ENCODE measurements around the gene ELP4. TPM values are rescaled to one million over a fixed set of nuclear protein-coding genes. Genes with fewer than 3 reads are reported as not detected.

Gene ELP4
- total RNA-seq, 2 experiments from 2014 or later, result 20.8 to 23.8 TPM

- DNase-seq, result no peak
- H3K27ac Mint-ChIP-seq, result no peak overlapping the region
- H3K4me1 Mint-ChIP-seq (ENCODE audit: low read depth), result peaks cover 10% of the 10 kb centered on the region
- no peaks in the 10 kb centered on the region for H3K9me3 Mint-ChIP-seq
- intact Hi-C loops (cut with micrococcal nuclease), result loop anchor here (5.0 kb wide), 1 partner anchor 34 kb away; no protein-coding TSS in a partner anchor
- H3K36me3 Mint-ChIP-seq (ENCODE audit: low read depth), result no peaks in the 10 kb centered on the region
- no peak overlapping the region for H3K4me3 Mint-ChIP-seq
- CTCF ChIA-PET, result no interaction called here
- peaks cover 32% of the 10 kb centered on the region for H3K27me3 Mint-ChIP-seq (ENCODE audit: low read depth)
These were observed 283.7 kb downstream of the ELP4 start for GRCh38 chr11:31793264-31793663.

GRCh38 chr11:31794548-31794947 is 285.0 kb downstream of the ELP4 start:
- no peaks in the 10 kb centered on the region for H3K9me3 Mint-ChIP-seq
- intact Hi-C loops (cut with micrococcal nuclease), result loop anchor here (5.0 kb wide), 1 partner anchor 33 kb away; no protein-coding TSS in a partner anchor
- DNase-seq, result no peak
- no peak overlapping the region for H3K4me3 Mint-ChIP-seq
- H3K27me3 Mint-ChIP-seq (ENCODE audit: low read depth), result peaks cover 42% of the 10 kb centered on the region
- CTCF ChIA-PET, result no interaction called here
- H3K36me3 Mint-ChIP-seq (ENCODE audit: low read depth), result no peaks in the 10 kb centered on the region
- no peak overlapping the region for H3K27ac Mint-ChIP-seq
- H3K4me1 Mint-ChIP-seq (ENCODE audit: low read depth), result peaks cover 16% of the 10 kb centered on the region

DNA sequence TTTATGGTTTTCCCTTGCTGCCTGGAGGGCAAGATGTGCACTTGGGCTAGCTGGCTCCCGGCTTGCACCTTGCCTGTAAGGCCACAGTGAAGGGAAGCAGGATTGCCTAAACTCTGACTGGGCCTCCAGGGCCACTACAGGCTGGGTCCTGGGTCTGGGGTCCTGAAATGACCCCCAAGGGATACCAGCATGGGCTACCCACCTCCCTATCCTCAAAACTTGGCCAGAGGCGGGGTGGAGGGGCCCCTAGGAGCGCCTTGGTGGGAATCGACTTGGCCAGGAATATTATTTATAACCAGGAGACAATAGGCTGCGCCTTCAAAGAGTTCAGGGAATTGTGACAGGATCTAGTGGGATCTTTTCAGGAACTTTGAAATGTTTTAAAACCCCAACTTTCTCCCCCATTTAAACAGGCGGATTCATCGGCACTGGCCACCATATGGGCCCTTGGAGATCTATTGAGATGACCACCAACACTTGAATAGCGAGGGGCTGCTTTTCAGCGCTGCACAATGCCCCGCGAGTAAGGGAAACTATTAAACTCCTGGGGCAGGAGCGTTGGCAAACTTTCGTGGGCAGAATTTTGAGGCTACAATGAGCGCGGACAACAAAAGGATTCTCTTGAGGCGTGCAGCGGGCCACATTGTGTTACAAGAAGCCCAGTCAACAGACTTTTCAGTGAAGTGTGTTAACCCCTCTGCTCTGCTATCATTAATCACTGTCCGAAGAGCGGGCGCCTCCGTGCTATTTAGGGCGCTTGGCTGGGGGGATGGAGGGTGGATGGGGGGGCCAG is 286.3 kb downstream of the ELP4 start:
- no peak overlapping the region for H3K27ac Mint-ChIP-seq
- H3K9me3 Mint-ChIP-seq, result no peaks in the 10 kb centered on the region
- CTCF ChIA-PET, result no interaction called here
- H3K4me1 Mint-ChIP-seq (ENCODE audit: low read depth), result peaks cover 26% of the 10 kb centered on the region
- DNase-seq, result no peak
- no peak overlapping the region for H3K4me3 Mint-ChIP-seq
- intact Hi-C loops (cut with micrococcal nuclease), result no loop called here
- peaks cover 2% of the 10 kb centered on the region for H3K36me3 Mint-ChIP-seq (ENCODE audit: low read depth)
- H3K27me3 Mint-ChIP-seq (ENCODE audit: low read depth), result peaks cover 50% of the 10 kb centered on the region

- no peak overlapping the region for H3K27ac Mint-ChIP-seq
- H3K9me3 Mint-ChIP-seq, result no peaks in the 10 kb centered on the region
- CTCF ChIA-PET, result no interaction called here
- no peak for DNase-seq
- H3K4me3 Mint-ChIP-seq, result no peak overlapping the region
- intact Hi-C loops (cut with micrococcal nuclease), result no loop called here
- H3K36me3 Mint-ChIP-seq (ENCODE audit: low read depth), result peaks cover 2% of the 10 kb centered on the region
- H3K4me1 Mint-ChIP-seq (ENCODE audit: low read depth), result peaks cover 26% of the 10 kb centered on the region
- peaks cover 56% of the 10 kb centered on the region for H3K27me3 Mint-ChIP-seq (ENCODE audit: low read depth)
These were observed 287.1 kb downstream of the ELP4 start for GRCh38 chr11:31796499-31797189.

DNA sequence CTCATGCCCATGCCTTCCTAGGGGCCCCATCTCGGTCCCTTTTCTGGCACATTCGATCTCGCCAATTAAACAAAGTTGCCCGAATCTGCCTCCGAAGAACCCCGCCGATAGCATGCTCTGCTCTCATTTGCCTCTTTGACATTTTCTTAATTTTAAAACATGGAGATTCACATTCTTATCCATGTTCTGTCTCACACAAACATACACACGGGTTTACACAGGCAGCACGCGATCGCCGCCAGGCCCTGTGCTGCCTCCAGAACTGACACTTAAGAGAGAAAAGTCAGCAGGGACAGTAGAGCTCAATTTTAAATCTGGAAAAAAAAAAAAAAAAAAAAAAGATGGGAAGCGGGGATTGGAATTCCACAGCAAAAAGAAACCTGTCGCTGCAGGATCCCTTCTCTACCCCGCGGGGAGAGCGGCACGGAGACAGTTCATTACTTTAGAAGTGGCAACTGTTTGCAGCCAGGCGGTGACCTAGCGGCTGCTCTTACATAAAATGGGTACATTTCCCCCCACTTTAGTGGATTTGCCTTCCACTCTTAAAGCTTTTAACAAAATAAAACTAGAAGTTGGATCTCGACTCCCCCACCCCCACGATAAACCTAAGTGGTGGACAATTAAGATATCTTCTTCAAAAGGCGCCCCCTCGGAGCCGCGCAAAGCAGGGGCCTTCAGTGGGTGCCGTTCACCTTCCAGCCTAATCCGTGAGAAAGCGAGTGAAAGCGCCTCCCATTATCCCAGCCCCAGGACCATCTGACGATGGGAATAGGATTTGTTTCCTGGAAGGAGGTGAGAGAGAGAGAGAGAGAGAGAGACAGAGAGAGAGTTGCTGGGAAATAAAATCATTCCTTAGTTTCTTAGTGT is 287.9 kb downstream of the ELP4 start:
- H3K4me3 Mint-ChIP-seq, result peak overlapping the region; percentile 3
- H3K36me3 Mint-ChIP-seq (ENCODE audit: low read depth), result peaks cover 2% of the 10 kb centered on the region
- intact Hi-C loops (cut with micrococcal nuclease), result no loop called here
- peaks cover 61% of the 10 kb centered on the region for H3K27me3 Mint-ChIP-seq (ENCODE audit: low read depth)
- peaks cover 26% of the 10 kb centered on the region for H3K4me1 Mint-ChIP-seq (ENCODE audit: low read depth)
- no peak for DNase-seq
- no peaks in the 10 kb centered on the region for H3K9me3 Mint-ChIP-seq
- H3K27ac Mint-ChIP-seq, result no peak overlapping the region
- CTCF ChIA-PET, result no interaction called here

GRCh38 chr11:31798057-31798553 is 288.5 kb downstream of the ELP4 start:
- H3K27ac Mint-ChIP-seq, result no peak overlapping the region
- peaks cover 5% of the 10 kb centered on the region for H3K36me3 Mint-ChIP-seq (ENCODE audit: low read depth)
- DNase-seq, result peak; percentile 4
- peaks cover 2% of the 10 kb centered on the region for H3K9me3 Mint-ChIP-seq
- peaks cover 67% of the 10 kb centered on the region for H3K27me3 Mint-ChIP-seq (ENCODE audit: low read depth)
- H3K4me3 Mint-ChIP-seq, result peak overlapping the region; percentile 3
- H3K4me1 Mint-ChIP-seq (ENCODE audit: low read depth), result peaks cover 32% of the 10 kb centered on the region
- intact Hi-C loops (cut with micrococcal nuclease), result no loop called here
- CTCF ChIA-PET, result interaction anchor here (0.7 kb wide), 1 partner anchor 142 kb away, joined by 4 read pairs; no protein-coding TSS in a partner anchor

- Mint-ChIP-seq H3K27ac (no peak overlapping the region), H3K36me3 (ENCODE audit: low read depth) (peaks cover 5% of the 10 kb centered on the region), H3K4me1 (ENCODE audit: low read depth) (peaks cover 36% of the 10 kb centered on the region), H3K9me3 (peaks cover 2% of the 10 kb centered on the region), H3K27me3 (ENCODE audit: low read depth) (peaks cover 70% of the 10 kb centered on the region), H3K4me3 (peak overlapping the region; percentile 5)
- CTCF ChIA-PET, result interaction anchor here (0.7 kb wide), 1 partner anchor 143 kb away, joined by 4 read pairs; no protein-coding TSS in a partner anchor
- intact Hi-C loops (cut with micrococcal nuclease), result no loop called here
- peak; percentile 53 for DNase-seq
These were observed 289.2 kb downstream of the ELP4 start for GRCh38 chr11:31798554-31799434.

GRCh38 chr11:31799435-31800397 is 290.1 kb downstream of the ELP4 start:
- Mint-ChIP-seq H3K9me3 (peaks cover 2% of the 10 kb centered on the region), H3K4me1 (ENCODE audit: low read depth) (peaks cover 45% of the 10 kb centered on the region), H3K27ac (no peak overlapping the region), H3K4me3 (peak overlapping the region; percentile 10), H3K27me3 (ENCODE audit: low read depth) (peaks cover 80% of the 10 kb centered on the region), H3K36me3 (ENCODE audit: low read depth) (peaks cover 6% of the 10 kb centered on the region)
- DNase-seq, result no peak
- intact Hi-C loops (cut with micrococcal nuclease), result loop anchor here (1.0 kb wide), 1 partner anchor 9 kb away; no protein-coding TSS in a partner anchor
- CTCF ChIA-PET, result no interaction called here

- Mint-ChIP-seq H3K4me3 (no peak overlapping the region), H3K36me3 (ENCODE audit: low read depth) (peaks cover 7% of the 10 kb centered on the region), H3K4me1 (ENCODE audit: low read depth) (peaks cover 52% of the 10 kb centered on the region), H3K27me3 (ENCODE audit: low read depth) (peaks cover 87% of the 10 kb centered on the region), H3K27ac (no peak overlapping the region), H3K9me3 (peaks cover 2% of the 10 kb centered on the region)
- intact Hi-C loops (cut with micrococcal nuclease), result loop anchor here (1.0 kb wide), 1 partner anchor 8 kb away; no protein-coding TSS in a partner anchor
- no peak for DNase-seq
- CTCF ChIA-PET, result interaction anchor here (0.6 kb wide), 1 partner anchor 103 kb away, joined by 3 read pairs; no protein-coding TSS in a partner anchor
These were observed 291.1 kb downstream of the ELP4 start for GRCh38 chr11:31800398-31801265.

- no peak overlapping the region for H3K4me3 Mint-ChIP-seq
- H3K27ac Mint-ChIP-seq, result no peak overlapping the region
- peaks cover 82% of the 10 kb centered on the region for H3K27me3 Mint-ChIP-seq (ENCODE audit: low read depth)
- peaks cover 53% of the 10 kb centered on the region for H3K4me1 Mint-ChIP-seq (ENCODE audit: low read depth)
- H3K9me3 Mint-ChIP-seq, result peaks cover 2% of the 10 kb centered on the region
- intact Hi-C loops (cut with micrococcal nuclease), result no loop called here
- peaks cover 7% of the 10 kb centered on the region for H3K36me3 Mint-ChIP-seq (ENCODE audit: low read depth)
- no peak for DNase-seq
- CTCF ChIA-PET, result no interaction called here
These were observed 291.7 kb downstream of the ELP4 start for GRCh38 chr11:31801298-31801702.

Data from activated naive CD4-positive, alpha-beta T cell treated with anti-CD3 and anti-CD28 coated beads for 36 hours (primary cell).